Fibroblast of lung (primary cell): ENCODE results near the gene TTC23.

ENCODE experiments used
- EZH2 ChIP-seq: IDR thresholded peaks from 2 replicates; pipeline ENCODE4 v1.5.1; 2012; ENCODE audit warnings: low read length, control low read depth, mild to moderate bottlenecking; ENCODE audit errors: missing control alignments
- TF ChIP-seq, protein P1 (sequence below), 2 donors: IDR thresholded peaks in 1 of 2; conservative IDR thresholded peaks in 1 of 2; 1 replicate in 1 of 2; 2 replicates in 1 of 2; pipeline ENCODE4 v1.5.1; 2011 to 2012; ENCODE audit warnings: low read length in 2 of 2, control low read depth in 1 of 2, inconsistent platforms in 1 of 2, low read depth in 1 of 2, mild to moderate bottlenecking in 1 of 2

GRCh38 chr15:99176757-99177156 lies 72.6 kb downstream of the TTC23 start:
- TF ChIP-seq, protein P1, sequence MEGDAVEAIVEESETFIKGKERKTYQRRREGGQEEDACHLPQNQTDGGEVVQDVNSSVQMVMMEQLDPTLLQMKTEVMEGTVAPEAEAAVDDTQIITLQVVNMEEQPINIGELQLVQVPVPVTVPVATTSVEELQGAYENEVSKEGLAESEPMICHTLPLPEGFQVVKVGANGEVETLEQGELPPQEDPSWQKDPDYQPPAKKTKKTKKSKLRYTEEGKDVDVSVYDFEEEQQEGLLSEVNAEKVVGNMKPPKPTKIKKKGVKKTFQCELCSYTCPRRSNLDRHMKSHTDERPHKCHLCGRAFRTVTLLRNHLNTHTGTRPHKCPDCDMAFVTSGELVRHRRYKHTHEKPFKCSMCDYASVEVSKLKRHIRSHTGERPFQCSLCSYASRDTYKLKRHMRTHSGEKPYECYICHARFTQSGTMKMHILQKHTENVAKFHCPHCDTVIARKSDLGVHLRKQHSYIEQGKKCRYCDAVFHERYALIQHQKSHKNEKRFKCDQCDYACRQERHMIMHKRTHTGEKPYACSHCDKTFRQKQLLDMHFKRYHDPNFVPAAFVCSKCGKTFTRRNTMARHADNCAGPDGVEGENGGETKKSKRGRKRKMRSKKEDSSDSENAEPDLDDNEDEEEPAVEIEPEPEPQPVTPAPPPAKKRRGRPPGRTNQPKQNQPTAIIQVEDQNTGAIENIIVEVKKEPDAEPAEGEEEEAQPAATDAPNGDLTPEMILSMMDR (conservative IDR thresholded peaks at IDR 0.05 in 1 of 2, IDR thresholded peaks at IDR 0.05 in 1 of 2; ENCODE audit: low read depth in 1 of 2, low read length in 2 of 2): no peak
- no peak for TF ChIP-seq EZH2
